HG02970 (cell line): ENCODE measurements around the gene MRPS23.

Experiments
- ATAC-seq: cut with Tn5 transposase; IDR thresholded peaks from one replicate; pipeline ENCODE4 v1.9.1; 2021; ENCODE audit warnings: mild to moderate bottlenecking, moderate library complexity, moderate number of reproducible peaks; ENCODE audit not compliant: unreplicated experiment, low FRiP score

The MRPS23 gene

GRCh38 chr17:57808882-57809281, 41.0 kb downstream of the MRPS23 start:
- no peak for ATAC-seq

DNA sequence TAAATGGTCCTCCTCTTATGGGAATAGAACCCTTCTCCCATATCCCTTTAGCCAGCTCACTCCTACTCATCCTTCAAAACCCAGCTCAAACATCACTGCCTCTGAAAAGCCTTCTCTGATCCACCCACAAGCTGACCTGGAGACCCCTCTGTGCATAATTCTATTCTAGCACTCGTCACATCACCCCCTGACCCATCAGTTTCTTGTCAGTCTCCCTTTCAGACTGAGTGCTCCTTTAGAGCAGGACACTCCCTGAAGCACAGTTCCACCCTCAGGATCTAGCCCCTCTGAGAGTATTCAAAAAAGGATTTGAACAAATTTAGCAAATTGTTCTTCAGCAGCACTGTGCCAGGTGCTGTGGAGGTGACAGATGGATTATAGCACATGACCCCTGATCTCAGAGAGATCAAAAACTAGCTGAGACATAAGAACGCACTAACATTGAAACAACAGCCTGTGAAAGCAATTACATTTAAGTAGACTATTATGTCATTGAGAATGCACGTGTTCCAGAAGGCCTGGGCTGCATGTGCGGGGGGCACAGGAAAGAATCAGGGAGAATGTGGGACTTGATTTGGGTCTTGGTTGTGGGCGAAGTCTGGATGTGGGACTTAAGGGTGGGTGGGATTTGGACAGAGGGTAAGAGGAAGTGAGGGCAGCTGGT, 43.5 kb downstream of the MRPS23 start:
- ATAC-seq, result no peak

DNA sequence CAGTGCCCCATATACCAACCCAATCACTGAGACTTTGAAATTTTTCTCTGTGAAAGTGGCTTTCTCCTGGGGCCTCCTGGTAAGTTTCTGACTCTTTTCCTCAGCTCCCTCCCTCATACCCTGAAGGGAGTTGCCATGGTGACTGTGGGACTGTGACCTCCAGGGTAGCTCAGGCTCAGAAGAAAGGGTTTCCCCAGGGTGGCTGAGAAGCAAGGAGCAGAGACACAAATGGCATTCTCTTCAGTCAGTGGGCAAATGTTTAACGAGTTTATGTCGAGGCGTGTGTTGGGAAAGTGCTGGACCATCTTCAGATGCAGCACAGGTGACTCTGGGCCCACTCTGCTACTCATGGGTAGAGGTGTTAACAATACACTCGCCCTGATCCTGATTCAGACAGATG, 46.8 kb downstream of the MRPS23 start:
- ATAC-seq, result no peak

DNA sequence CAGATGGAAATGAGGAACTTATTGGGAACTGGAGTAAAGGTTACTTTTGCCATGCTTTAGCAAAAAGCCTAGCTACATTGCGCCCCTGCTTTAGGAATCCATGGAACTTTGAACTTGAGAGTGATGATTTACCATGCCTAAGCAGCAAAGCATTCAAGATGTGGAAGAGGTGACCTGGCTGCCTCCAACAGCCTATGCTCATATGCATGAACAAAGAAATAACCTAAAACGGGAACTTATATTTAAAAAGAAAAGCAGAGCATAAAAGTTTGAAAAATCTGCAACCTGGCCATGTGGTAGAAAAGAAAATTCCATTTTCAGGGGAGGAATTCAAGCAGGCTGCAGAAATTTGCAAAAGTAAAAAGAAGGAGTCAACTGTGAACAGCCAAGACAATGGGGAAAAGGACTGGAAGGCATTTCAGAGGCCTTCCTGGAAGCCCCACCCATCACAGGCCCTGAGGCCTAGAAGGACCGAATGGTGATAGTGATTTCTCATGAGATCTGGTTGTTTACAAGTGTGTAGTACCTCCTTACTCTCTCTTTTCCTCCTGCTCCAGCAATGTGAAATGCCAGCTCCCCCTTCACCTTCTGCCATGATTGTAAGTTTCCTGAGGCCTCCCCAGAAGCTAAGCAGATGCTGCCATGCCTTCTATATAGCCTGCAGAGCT, 48.7 kb downstream of the MRPS23 start:
- ATAC-seq, result no peak

DNA sequence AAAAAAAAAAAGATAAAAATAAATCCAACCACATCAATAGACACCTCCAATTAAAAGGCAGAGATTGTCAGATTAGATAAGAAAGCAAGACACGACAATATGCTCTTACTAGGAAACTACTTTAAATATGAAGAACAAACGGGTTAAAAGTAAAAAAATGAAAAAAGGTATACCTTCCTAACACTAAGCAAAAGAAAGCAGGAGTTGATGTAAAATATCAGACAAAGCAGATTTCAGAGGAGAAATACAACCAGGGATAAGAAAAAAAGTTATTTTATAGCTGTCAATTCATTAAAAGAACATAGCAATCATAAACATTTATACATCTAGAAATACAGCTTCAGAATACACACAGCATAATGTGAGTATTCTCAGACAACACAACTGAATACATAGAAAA, 55.0 kb downstream of the MRPS23 start:
- no peak for ATAC-seq

- ATAC-seq, result no peak
Measured at GRCh38 chr17:57788725-57789124, 61.1 kb downstream of the MRPS23 start.

DNA sequence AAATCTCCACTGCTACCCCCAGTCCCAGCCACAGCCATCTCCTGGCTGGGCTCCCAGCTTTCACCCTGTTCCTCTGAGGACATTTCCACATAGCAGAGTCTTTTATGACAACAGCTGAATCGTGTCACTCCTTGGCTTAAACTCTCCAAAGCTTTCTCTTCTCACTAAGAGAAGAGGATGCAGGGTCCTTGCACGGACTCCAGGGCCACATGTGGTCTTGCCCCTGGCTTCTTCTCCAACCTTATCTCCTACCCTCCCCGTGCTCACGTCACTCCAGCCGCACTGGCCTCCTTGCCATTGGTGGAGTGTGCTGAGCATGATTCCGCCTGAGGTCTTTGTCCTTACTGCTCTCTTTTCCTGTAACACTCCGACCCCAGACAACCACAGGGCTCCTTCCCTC, 64.8 kb downstream of the MRPS23 start:
- ATAC-seq, result no peak
